Tibial artery (tissue), 4 donors: Measurements from ENCODE around the gene HOXB3.

Source experiments
- DNase-seq, 2 donors: peaks; one replicate each; pipeline ENCODE4 v3.0.0-alpha.2; 2019
- H3K27ac ChIP-seq, 2 donors: fragments of 200-600 bp; sonication (generic) in 1 of 2; 1 replicate in 1 of 2; 2 replicates in 1 of 2; pipeline ENCODE4 v1.5.1; 2018 to 2019; ENCODE audit warnings: mild to moderate bottlenecking in 1 of 2
- H3K27me3 ChIP-seq, 2 donors: fragments of 200-600 bp; sonication (generic) in 1 of 2; one replicate each; pipeline versions ENCODE4 v1.5.1 to v1.6.0; 2016 to 2019
- H3K36me3 ChIP-seq, 3 donors: fragments of 200-600 bp; sonication (generic) in 2 of 3; one replicate each; pipeline ENCODE4 v1.5.1; 2016 to 2019; ENCODE audit warnings: mild to moderate bottlenecking in 2 of 3
- H3K4me1 ChIP-seq, 4 donors: fragments of 200-600 bp; sonication (generic) in 2 of 4; 1 replicate in 3 of 4; 2 replicates in 1 of 4; pipeline ENCODE4 v1.5.1; 2016 to 2019
- H3K4me3 ChIP-seq, 2 donors: fragments of 200-600 bp; sonication (generic) in 1 of 2; 1 replicate in 1 of 2; 2 replicates in 1 of 2; pipeline ENCODE4 v1.5.1; 2018 to 2019; ENCODE audit warnings: mild to moderate bottlenecking in 2 of 2
- H3K9me3 ChIP-seq, 3 donors: fragments of 200-600 bp; sonication (generic) in 1 of 3; one replicate each; pipeline ENCODE4 v1.5.1; 2016 to 2019
- CTCF ChIP-seq, 2 experiments: fragments of 200-600 bp in 1 of 2; fragments of 450-650 bp in 1 of 2; IDR thresholded peaks; one replicate each; pipeline ENCODE4 v1.5.1; 2017 to 2019; ENCODE audit warnings: antibody characterized with exemption in 2 of 2, mild to moderate bottlenecking in 1 of 2, moderate library complexity in 1 of 2
- intact Hi-C: fragments of 100-400 bp; cut with DNase I; formaldehyde crosslinking; loops from one replicate; pipeline ENCODE4 v1.15.0; 2023; ENCODE audit warnings: low total_unique reads

The HOXB3 gene

GRCh38 chr17:48545539-48545938 lies 44.5 kb downstream of the HOXB3 start:
- H3K27me3 ChIP-seq = peaks cover 0 to 5% of the 10 kb centered on the region in 2 donors
- peak overlapping the region in 1 of 2 donors; percentile 78 for H3K4me3 ChIP-seq
- H3K9me3 ChIP-seq = no peaks in the 10 kb centered on the region
- peaks cover 0 to 37% (median 31%) of the 10 kb centered on the region in 4 donors for H3K4me1 ChIP-seq
- no peaks in the 10 kb centered on the region for H3K36me3 ChIP-seq
- peak overlapping the region; percentile 55 to 95 for H3K27ac ChIP-seq
- no peak for TF ChIP-seq CTCF (IDR thresholded peaks at IDR 0.05)
- intact Hi-C loops = no loop called here
- no peak for DNase-seq

GRCh38 chr17:48545022-48545375 lies 45.0 kb downstream of the HOXB3 start, which contains the start of gene HOXB2:
Gene HOXB2, minus strand, starts transcription at chr17:48545109. Its CDS starts 198 bp downstream, at chr17:48544911.
- Histone ChIP-seq H3K27ac (peak within 1 kb of the TSS; percentile 55 to 95), H3K27me3 (peaks cover 0 to 5% of the 10 kb centered on the region in 2 donors), H3K4me3 (peak within 1 kb of the TSS; percentile 54 to 78), H3K4me1 (peaks cover 0 to 37% (median 30%) of the 10 kb centered on the region in 4 donors), H3K36me3 (no peaks in the 10 kb centered on the region), H3K9me3 (no peaks in the 10 kb centered on the region)
- intact Hi-C loops = no loop called here
- peak in 1 of 2 donors; percentile 39 for DNase-seq
- TF ChIP-seq CTCF (IDR thresholded peaks at IDR 0.05) = no peak

- Histone ChIP-seq H3K27ac (peak overlapping the region; percentile 55 to 95), H3K36me3 (no peaks in the 10 kb centered on the region), H3K4me1 (peaks cover 0 to 37% (median 30%) of the 10 kb centered on the region in 4 donors), H3K9me3 (no peaks in the 10 kb centered on the region), H3K27me3 (peaks cover 0 to 5% of the 10 kb centered on the region in 2 donors), H3K4me3 (peak overlapping the region; percentile 54 to 78)
- intact Hi-C loops = no loop called here
- peak; percentile 72 to 81 for DNase-seq
- TF ChIP-seq CTCF (IDR thresholded peaks at IDR 0.05) = no peak
Observed at GRCh38 chr17:48544349-48545021, 45.6 kb downstream of the HOXB3 start.

- intact Hi-C loops = no loop called here
- Histone ChIP-seq H3K27ac (peak overlapping the region; percentile 55 to 95), H3K9me3 (no peaks in the 10 kb centered on the region), H3K4me3 (peak overlapping the region; percentile 54 to 78), H3K36me3 (no peaks in the 10 kb centered on the region), H3K27me3 (peaks cover 0 to 5% of the 10 kb centered on the region in 2 donors), H3K4me1 (peaks cover 0 to 37% (median 30%) of the 10 kb centered on the region in 4 donors)
- DNase-seq = no peak
- no peak for TF ChIP-seq CTCF (IDR thresholded peaks at IDR 0.05)
Observed at GRCh38 chr17:48543854-48544348, 46.1 kb downstream of the HOXB3 start.

GRCh38 chr17:48543107-48543853 lies 46.8 kb downstream of the HOXB3 start:
- Histone ChIP-seq H3K4me1 (peaks cover 0 to 37% (median 30%) of the 10 kb centered on the region in 4 donors), H3K27ac (peak overlapping the region; percentile 55 to 95), H3K36me3 (no peaks in the 10 kb centered on the region), H3K27me3 (peaks cover 0 to 5% of the 10 kb centered on the region in 2 donors), H3K4me3 (peak overlapping the region; percentile 54 to 78), H3K9me3 (no peaks in the 10 kb centered on the region)
- peak in 1 of 2 donors; percentile 33 for DNase-seq
- peak; percentile 26 to 50 for TF ChIP-seq CTCF (IDR thresholded peaks at IDR 0.05)
- intact Hi-C loops = no loop called here
